Measurements from ENCODE around the gene SEMA4A.
A peak's percentile ranks its signal among the peaks of the same experiment; 100 is the strongest.
"Not testable (repeated sequence)": the region's sequence is repeated elsewhere in the genome, so short reads cannot be mapped to it uniquely, and the experiment has no call there.

Gene SEMA4A

GRCh38 chr1:156176610-156177210 lies 23.3 kb downstream of the SEMA4A start:
- Histone ChIP-seq H3K4me3 (ENCODE audit: low read length) (no peak overlapping the region), H3K27ac (ENCODE audit: low read length) (peak overlapping the region; percentile 29), H3K36me3 (ENCODE audit: insufficient read depth, low read depth, low read length) (peaks cover 14% of the 10 kb centered on the region; the same call in 1 of the 2 replicates), H3K27me3 (ENCODE audit: insufficient read depth, low read length) (no peaks in the 10 kb centered on the region), H3K4me1 (ENCODE audit: insufficient read depth, low read length) (peaks cover 20% of the 10 kb centered on the region), H3K9ac (ENCODE audit: low read depth, low read length) (no peak overlapping the region), H3K9me3 (ENCODE audit: insufficient read depth, low read depth, low read length) (no peaks in the 10 kb centered on the region)

- Histone ChIP-seq H3K27me3 (ENCODE audit: insufficient read depth, low read length) (no peaks in the 10 kb centered on the region), H3K9me3 (ENCODE audit: insufficient read depth, low read depth, low read length) (no peaks in the 10 kb centered on the region), H3K9ac (ENCODE audit: low read depth, low read length) (peak overlapping the region; percentile 64), H3K27ac (ENCODE audit: low read length) (no peak overlapping the region), H3K36me3 (ENCODE audit: insufficient read depth, low read depth, low read length) (peaks cover 14% of the 10 kb centered on the region; the same call in 1 of the 2 replicates), H3K4me1 (ENCODE audit: insufficient read depth, low read length) (peaks cover 18% of the 10 kb centered on the region), H3K4me3 (ENCODE audit: low read length) (no peak overlapping the region)
Measured at GRCh38 chr1:156177919-156178654, 24.7 kb downstream of the SEMA4A start.

GRCh38 chr1:156180471-156180870 lies 27.1 kb downstream of the SEMA4A start:
- Histone ChIP-seq H3K9me3 (ENCODE audit: insufficient read depth, low read depth, low read length) (no peaks in the 10 kb centered on the region), H3K36me3 (ENCODE audit: insufficient read depth, low read depth, low read length) (peaks cover 4% of the 10 kb centered on the region; the same call in 1 of the 2 replicates), H3K9ac (ENCODE audit: low read depth, low read length) (peak overlapping the region; percentile 70), H3K4me1 (ENCODE audit: insufficient read depth, low read length) (peaks cover 18% of the 10 kb centered on the region), H3K4me3 (ENCODE audit: low read length) (no peak overlapping the region), H3K27ac (ENCODE audit: low read length) (peak overlapping the region; percentile 49), H3K27me3 (ENCODE audit: insufficient read depth, low read length) (no peaks in the 10 kb centered on the region)

GRCh38 chr1:156181391-156181924 lies 28.1 kb downstream of the SEMA4A start:
- Histone ChIP-seq H3K4me3 (ENCODE audit: low read length) (peak overlapping the region; percentile 24; the same call in 1 of the 2 replicates), H3K4me1 (ENCODE audit: insufficient read depth, low read length) (peaks cover 18% of the 10 kb centered on the region), H3K9ac (ENCODE audit: low read depth, low read length) (peak overlapping the region; percentile 75; the same call in 1 of the 2 replicates), H3K27ac (ENCODE audit: low read length) (peak overlapping the region; percentile 93)
- H3K27me3 ChIP-seq (ENCODE audit: insufficient read depth, low read length); H3K9me3 ChIP-seq (ENCODE audit: insufficient read depth, low read depth, low read length); H3K36me3 ChIP-seq (ENCODE audit: insufficient read depth, low read depth, low read length): not testable (repeated sequence)

- peaks cover 15% of the 10 kb centered on the region for H3K4me1 ChIP-seq (ENCODE audit: insufficient read depth, low read length)
- H3K9ac ChIP-seq (ENCODE audit: low read depth, low read length), result peak overlapping the region; percentile 83
- not testable (repeated sequence) for H3K27me3 ChIP-seq (ENCODE audit: insufficient read depth, low read length); H3K9me3 ChIP-seq (ENCODE audit: insufficient read depth, low read depth, low read length); H3K36me3 ChIP-seq (ENCODE audit: insufficient read depth, low read depth, low read length)
- H3K4me3 ChIP-seq (ENCODE audit: low read length), result peak overlapping the region; percentile 54
- H3K27ac ChIP-seq (ENCODE audit: low read length), result peak overlapping the region; percentile 91
Measured at GRCh38 chr1:156182010-156182779, 28.8 kb downstream of the SEMA4A start.

- H3K9ac ChIP-seq (ENCODE audit: low read depth, low read length); H3K27ac ChIP-seq (ENCODE audit: low read length); H3K36me3 ChIP-seq (ENCODE audit: insufficient read depth, low read depth, low read length); H3K4me3 ChIP-seq (ENCODE audit: low read length); H3K4me1 ChIP-seq (ENCODE audit: insufficient read depth, low read length); H3K27me3 ChIP-seq (ENCODE audit: insufficient read depth, low read length): not testable (repeated sequence)
- peaks cover 14% of the 10 kb centered on the region; the same call in 1 of the 2 replicates for H3K9me3 ChIP-seq (ENCODE audit: insufficient read depth, low read depth, low read length)
Measured at GRCh38 chr1:156186347-156187177, 33.2 kb downstream of the SEMA4A start.

- H3K27me3 ChIP-seq (ENCODE audit: insufficient read depth, low read length); H3K27ac ChIP-seq (ENCODE audit: low read length); H3K36me3 ChIP-seq (ENCODE audit: insufficient read depth, low read depth, low read length); H3K4me1 ChIP-seq (ENCODE audit: insufficient read depth, low read length); H3K9ac ChIP-seq (ENCODE audit: low read depth, low read length); H3K4me3 ChIP-seq (ENCODE audit: low read length): not testable (repeated sequence)
- peaks cover 14% of the 10 kb centered on the region; the same call in 1 of the 2 replicates for H3K9me3 ChIP-seq (ENCODE audit: insufficient read depth, low read depth, low read length)
Measured at GRCh38 chr1:156190265-156190664, 36.9 kb downstream of the SEMA4A start.

- no peak overlapping the region for H3K27ac ChIP-seq (ENCODE audit: low read length)
- H3K4me3 ChIP-seq (ENCODE audit: low read length), result no peak overlapping the region
- no peaks in the 10 kb centered on the region for H3K27me3 ChIP-seq (ENCODE audit: insufficient read depth, low read length)
- peaks cover 10% of the 10 kb centered on the region; the same call in 1 of the 2 replicates for H3K9me3 ChIP-seq (ENCODE audit: insufficient read depth, low read depth, low read length)
- peaks cover 8% of the 10 kb centered on the region for H3K4me1 ChIP-seq (ENCODE audit: insufficient read depth, low read length)
- H3K9ac ChIP-seq (ENCODE audit: low read depth, low read length), result no peak overlapping the region
- H3K36me3 ChIP-seq (ENCODE audit: insufficient read depth, low read depth, low read length), result peaks cover 7% of the 10 kb centered on the region; the same call in 1 of the 2 replicates
Measured at GRCh38 chr1:156191292-156191964, 38.0 kb downstream of the SEMA4A start.

GRCh38 chr1:156193208-156193487 lies 39.8 kb downstream of the SEMA4A start:
- Histone ChIP-seq H3K4me1 (ENCODE audit: insufficient read depth, low read length) (peaks cover 8% of the 10 kb centered on the region), H3K4me3 (ENCODE audit: low read length) (peak overlapping the region; percentile 42; the same call in 1 of the 2 replicates), H3K9me3 (ENCODE audit: insufficient read depth, low read depth, low read length) (peaks cover 7% of the 10 kb centered on the region; the same call in 1 of the 2 replicates), H3K36me3 (ENCODE audit: insufficient read depth, low read depth, low read length) (peaks cover 14% of the 10 kb centered on the region; the same call in 1 of the 2 replicates), H3K27me3 (ENCODE audit: insufficient read depth, low read length) (no peaks in the 10 kb centered on the region), H3K27ac (ENCODE audit: low read length) (peak overlapping the region; percentile 59), H3K9ac (ENCODE audit: low read depth, low read length) (peak overlapping the region; percentile 65; the same call in 1 of the 2 replicates)

GRCh38 chr1:156193488-156194299 lies 40.3 kb downstream of the SEMA4A start, which contains the start of gene SLC25A44:
Gene SLC25A44 (plus strand): TSS chr1:156194104. CDS start chr1:156199848, 5,744 bp downstream.
- H3K9ac ChIP-seq (ENCODE audit: low read depth, low read length), result peak within 1 kb of the TSS; percentile 70; the same call in 1 of the 2 replicates
- peaks cover 8% of the 10 kb centered on the region for H3K4me1 ChIP-seq (ENCODE audit: insufficient read depth, low read length)
- peaks cover 6% of the 10 kb centered on the region; the same call in 1 of the 2 replicates for H3K9me3 ChIP-seq (ENCODE audit: insufficient read depth, low read depth, low read length)
- H3K27ac ChIP-seq (ENCODE audit: low read length), result peak within 1 kb of the TSS; percentile 59
- H3K4me3 ChIP-seq (ENCODE audit: low read length), result peak within 1 kb of the TSS; percentile 85
- no peaks in the 10 kb centered on the region for H3K27me3 ChIP-seq (ENCODE audit: insufficient read depth, low read length)
- H3K36me3 ChIP-seq (ENCODE audit: insufficient read depth, low read depth, low read length), result peaks cover 14% of the 10 kb centered on the region; the same call in 1 of the 2 replicates

Measured in iPS-20b (cell line).